IgD-negative memory B cell (primary cell): Measurements from ENCODE around the gene TFDP1. TPM values are rescaled to one million over a fixed set of nuclear protein-coding genes. Genes with fewer than 3 reads are reported as not detected.
"Not testable (repeated sequence)": the region's sequence is repeated elsewhere in the genome, so short reads cannot be mapped to it uniquely, and the experiment has no call there.

Experiments used
- H3K27ac Mint-ChIP-seq, 3 donors: one replicate each; pipeline ENCODE4 v1.8.0; 2020 to 2022; ENCODE audit warnings: mild to moderate bottlenecking in 3 of 3, mixed read lengths in 3 of 3, moderate library complexity in 1 of 3
- H3K27me3 Mint-ChIP-seq: one replicate; pipeline ENCODE4 v1.8.0; 2021; ENCODE audit warnings: mixed read lengths
- H3K36me3 Mint-ChIP-seq: one replicate; pipeline ENCODE4 v1.8.0; 2020; ENCODE audit warnings: mild to moderate bottlenecking, mixed read lengths
- H3K4me1 Mint-ChIP-seq, 3 donors: one replicate each; pipeline ENCODE4 v1.8.0; 2020 to 2022; ENCODE audit warnings: mixed read lengths in 3 of 3, mild to moderate bottlenecking in 1 of 3
- H3K4me3 Mint-ChIP-seq, 4 donors: one replicate each; pipeline ENCODE4 v1.8.0; 2020 to 2022; ENCODE audit warnings: mild to moderate bottlenecking in 4 of 4, mixed read lengths in 4 of 4, moderate library complexity in 3 of 4
- H3K9me3 Mint-ChIP-seq, 3 donors: one replicate each; pipeline ENCODE4 v1.8.0; 2020 to 2021; ENCODE audit warnings: mixed read lengths in 3 of 3, mild to moderate bottlenecking in 1 of 3
- polyA plus RNA-seq: library from polyadenylated mRNA; unstranded; fragments of 300-500 nt; fragmentation: Illumina TruSeq; gene quantifications from one replicate; pipeline ENCODE4 v1.2.3, GENCODE V29; 2021

The TFDP1 gene
- polyA plus RNA-seq, 1 donor from 2014 or later, result 66.9 TPM

- Mint-ChIP-seq H3K27me3 (no peaks in the 10 kb centered on the region), H3K27ac (peak overlapping the region in 1 of 3 donors; percentile 88), H3K4me1 (peaks cover 4 to 7% (median 7%) of the 10 kb centered on the region in 3 donors), H3K4me3 (peak overlapping the region in 1 of 4 donors; percentile 45), H3K36me3 (peaks cover 4% of the 10 kb centered on the region), H3K9me3 (no peaks in the 10 kb centered on the region)
Observed at GRCh38 chr13:113607889-113608635, 23.5 kb downstream of the TFDP1 start.

- no peaks in the 10 kb centered on the region for H3K27me3 Mint-ChIP-seq
- H3K9me3 Mint-ChIP-seq, result no peaks in the 10 kb centered on the region
- H3K27ac Mint-ChIP-seq, result peak overlapping the region in 1 of 3 donors; percentile 88
- peak overlapping the region in 1 of 4 donors; percentile 49 for H3K4me3 Mint-ChIP-seq
- peaks cover 4 to 7% (median 7%) of the 10 kb centered on the region in 3 donors for H3K4me1 Mint-ChIP-seq
- peaks cover 4% of the 10 kb centered on the region for H3K36me3 Mint-ChIP-seq
Observed at GRCh38 chr13:113608967-113609533, 24.5 kb downstream of the TFDP1 start.

- Mint-ChIP-seq H3K4me1 (peaks cover 4 to 7% (median 7%) of the 10 kb centered on the region in 3 donors), H3K27me3 (no peaks in the 10 kb centered on the region), H3K4me3 (no peak overlapping the region), H3K9me3 (no peaks in the 10 kb centered on the region), H3K36me3 (peaks cover 4% of the 10 kb centered on the region), H3K27ac (no peak overlapping the region)
Observed at GRCh38 chr13:113609616-113610015, 25.1 kb downstream of the TFDP1 start.

- Mint-ChIP-seq H3K9me3 (no peaks in the 10 kb centered on the region), H3K36me3 (peaks cover 4% of the 10 kb centered on the region), H3K27me3 (no peaks in the 10 kb centered on the region), H3K27ac (no peak overlapping the region), H3K4me3 (no peak overlapping the region), H3K4me1 (peaks cover 0 to 7% (median 3%) of the 10 kb centered on the region in 3 donors)
Observed at GRCh38 chr13:113610266-113610665, 25.7 kb downstream of the TFDP1 start.

GRCh38 chr13:113611996-113612395 lies 27.4 kb downstream of the TFDP1 start:
- H3K9me3 Mint-ChIP-seq, result no peaks in the 10 kb centered on the region
- H3K4me3 Mint-ChIP-seq, result no peak overlapping the region
- H3K4me1 Mint-ChIP-seq, result peaks cover 0 to 6% (median 3%) of the 10 kb centered on the region in 3 donors
- H3K27me3 Mint-ChIP-seq, result no peaks in the 10 kb centered on the region
- H3K27ac Mint-ChIP-seq, result no peak overlapping the region
- H3K36me3 Mint-ChIP-seq, result peaks cover 4% of the 10 kb centered on the region

GRCh38 chr13:113612607-113613006 lies 28.1 kb downstream of the TFDP1 start:
- H3K4me3 Mint-ChIP-seq, result no peak overlapping the region
- no peaks in the 10 kb centered on the region for H3K9me3 Mint-ChIP-seq
- H3K36me3 Mint-ChIP-seq, result peaks cover 4% of the 10 kb centered on the region
- peaks cover 0 to 3% (median 2%) of the 10 kb centered on the region in 3 donors for H3K4me1 Mint-ChIP-seq
- no peak overlapping the region for H3K27ac Mint-ChIP-seq
- H3K27me3 Mint-ChIP-seq, result no peaks in the 10 kb centered on the region

GRCh38 chr13:113613789-113614379 lies 29.3 kb downstream of the TFDP1 start:
- no peaks in the 10 kb centered on the region for H3K27me3 Mint-ChIP-seq
- no peak overlapping the region for H3K4me3 Mint-ChIP-seq
- no peaks in the 10 kb centered on the region for H3K9me3 Mint-ChIP-seq
- H3K36me3 Mint-ChIP-seq, result peaks cover 2% of the 10 kb centered on the region
- H3K4me1 Mint-ChIP-seq, result peaks cover 0 to 9% (median 2%) of the 10 kb centered on the region in 3 donors
- no peak overlapping the region for H3K27ac Mint-ChIP-seq

- Mint-ChIP-seq H3K4me3 (no peak overlapping the region), H3K4me1 (peaks cover 0 to 10% (median 2%) of the 10 kb centered on the region in 3 donors), H3K9me3 (no peaks in the 10 kb centered on the region), H3K27me3 (no peaks in the 10 kb centered on the region), H3K36me3 (no peaks in the 10 kb centered on the region), H3K27ac (no peak overlapping the region)
Observed at GRCh38 chr13:113616281-113616906, 31.8 kb downstream of the TFDP1 start.

GRCh38 chr13:113616991-113617749 lies 32.6 kb downstream of the TFDP1 start:
- Mint-ChIP-seq H3K36me3 (no peaks in the 10 kb centered on the region), H3K27ac (no peak overlapping the region), H3K4me3 (no peak overlapping the region), H3K4me1 (peaks cover 0 to 10% (median 2%) of the 10 kb centered on the region in 3 donors), H3K27me3 (no peaks in the 10 kb centered on the region), H3K9me3 (no peaks in the 10 kb centered on the region)

GRCh38 chr13:113617961-113618360 lies 33.4 kb downstream of the TFDP1 start:
- Mint-ChIP-seq H3K27ac (no peak overlapping the region), H3K36me3 (no peaks in the 10 kb centered on the region), H3K4me3 (no peak overlapping the region), H3K9me3 (no peaks in the 10 kb centered on the region), H3K4me1 (peaks cover 0 to 10% (median 2%) of the 10 kb centered on the region in 3 donors), H3K27me3 (no peaks in the 10 kb centered on the region)

GRCh38 chr13:113618455-113618854 lies 33.9 kb downstream of the TFDP1 start:
- no peak overlapping the region for H3K4me3 Mint-ChIP-seq
- H3K36me3 Mint-ChIP-seq, result no peaks in the 10 kb centered on the region
- H3K27ac Mint-ChIP-seq, result no peak overlapping the region
- H3K27me3 Mint-ChIP-seq, result no peaks in the 10 kb centered on the region
- no peaks in the 10 kb centered on the region for H3K9me3 Mint-ChIP-seq
- H3K4me1 Mint-ChIP-seq, result peaks cover 0 to 10% (median 2%) of the 10 kb centered on the region in 3 donors

GRCh38 chr13:113620036-113620796 lies 35.7 kb downstream of the TFDP1 start:
- H3K9me3 Mint-ChIP-seq, result no peaks in the 10 kb centered on the region
- H3K27me3 Mint-ChIP-seq, result no peaks in the 10 kb centered on the region
- H3K27ac Mint-ChIP-seq, result no peak overlapping the region
- H3K4me1 Mint-ChIP-seq, result peaks cover 0 to 10% (median 2%) of the 10 kb centered on the region in 3 donors
- H3K36me3 Mint-ChIP-seq, result peaks cover 5% of the 10 kb centered on the region
- no peak overlapping the region for H3K4me3 Mint-ChIP-seq

GRCh38 chr13:113621046-113621445 lies 36.5 kb downstream of the TFDP1 start:
- peaks cover 0 to 10% (median 2%) of the 10 kb centered on the region in 3 donors for H3K4me1 Mint-ChIP-seq
- no peaks in the 10 kb centered on the region for H3K9me3 Mint-ChIP-seq
- H3K4me3 Mint-ChIP-seq, result no peak overlapping the region
- H3K27ac Mint-ChIP-seq, result no peak overlapping the region
- H3K36me3 Mint-ChIP-seq, result peaks cover 5% of the 10 kb centered on the region
- H3K27me3 Mint-ChIP-seq, result no peaks in the 10 kb centered on the region

GRCh38 chr13:113621498-113621897 lies 36.9 kb downstream of the TFDP1 start:
- not testable (repeated sequence) for H3K36me3 Mint-ChIP-seq, H3K4me1 Mint-ChIP-seq, H3K27ac Mint-ChIP-seq, H3K27me3 Mint-ChIP-seq, H3K4me3 Mint-ChIP-seq, H3K9me3 Mint-ChIP-seq
